HCT116 (cell line): ENCODE data around the gene C1orf116. TPM values are rescaled to one million over a fixed set of nuclear protein-coding genes. Genes with fewer than 3 reads are reported as not detected.

Source experiments
- ATAC-seq: fragments of 200-7000 bp; cut with Tn5 transposase; 2 replicates; pipeline ENCODE4 v1.9.1; 2020; ENCODE audit warnings: mild to moderate bottlenecking, moderate library complexity
- BruUV-seq: library from RNA; stranded (reverse); fragments of 400-500 nt; replicated peaks from 2 replicates; lab custom pipeline; 2021; lab: Mats Ljungman, UMichigan
- CTCF ChIA-PET: fragments of 300-600 bp; sonication (Branson Sonifier 250); formaldehyde crosslinking; loops from one replicate; lab custom pipeline; 2021; ENCODE audit warnings: antibody characterized with exemption; lab: Charles Lee
- POLR2A ChIA-PET: fragments of 300-600, 350-600 bp; sonication (Branson Sonifier 250); formaldehyde crosslinking; loops from one replicate; lab custom pipeline; 2021; ENCODE audit warnings: antibody characterized with exemption; lab: Charles Lee
- RAD21 ChIA-PET, 2 experiments: fragments of 300-600 bp; sonication (Branson Sonifier 250); formaldehyde crosslinking; loops; one replicate each; lab custom pipeline; 2023; ENCODE audit warnings: low total read pairs in 2 of 2; ENCODE audit not compliant: uncharacterized antibody in 2 of 2, unreplicated experiment in 2 of 2, low non-redundant PET in 1 of 2; lab: Charles Lee
- DNase-seq: peaks from one replicate; pipeline ENCODE4 v3.0.0-alpha.2; 2010; ENCODE audit warnings: low read depth, low spot score
- H2AFZ ChIP-seq: fragments of 200-600 bp; shearing (Covaris generic), sonication (generic); 2 replicates; pipeline ENCODE4 v1.6.1; 2017; ENCODE audit warnings: low read depth, mixed run types, mixed read lengths, antibody characterized with exemption, low read length; ENCODE audit not compliant: poor library complexity, severe bottlenecking
- H3K27ac ChIP-seq: 2 replicates; pipeline ENCODE4 v1.5.1; 2012; ENCODE audit warnings: low read depth, low read length
- H3K27me3 ChIP-seq: fragments of 200-600 bp; sonication (generic); 2 replicates; pipeline ENCODE4 v1.6.1; 2016; ENCODE audit warnings: mixed run types, low read length, mixed read lengths; ENCODE audit not compliant: insufficient read depth
- H3K36me3 ChIP-seq, 2 experiments: fragments of 200-500 bp in 1 of 2; fragments of 200-600 bp in 1 of 2; sonication (Bioruptor generic) in 1 of 2; sonication (generic) in 1 of 2; 2 replicates each; pipeline versions ENCODE4 v1.5.1 to v1.6.1; 2014 to 2016; ENCODE audit warnings: low read length in 2 of 2, inconsistent platforms in 1 of 2, mixed read lengths in 1 of 2, mixed run types in 1 of 2; ENCODE audit not compliant: insufficient read depth in 2 of 2, control insufficient read depth in 1 of 2
- H3K4me1 ChIP-seq, 2 experiments: fragments of 200-600 bp in 1 of 2; sonication (generic) in 1 of 2; 2 replicates each; pipeline versions ENCODE4 v1.5.1 to v1.6.1; 2012 to 2017; ENCODE audit warnings: low read length in 2 of 2, inconsistent platforms in 1 of 2, mild to moderate bottlenecking in 1 of 2, mixed read lengths in 1 of 2, mixed run types in 1 of 2, moderate library complexity in 1 of 2; ENCODE audit not compliant: insufficient read depth in 2 of 2, control insufficient read depth in 1 of 2
- H3K4me2 ChIP-seq: fragments of 200-600 bp; sonication (generic); 2 replicates; pipeline ENCODE4 v1.6.1; 2017; ENCODE audit warnings: mixed run types, low read length, mixed read lengths
- H3K4me3 ChIP-seq, 2 experiments: fragments of 200-600 bp in 1 of 2; sonication (generic) in 1 of 2; replicated peaks in 1 of 2; 2 replicates each; pipeline ENCODE4 v1.5.1; 2011 to 2016; ENCODE audit warnings: low read length in 2 of 2, control low read depth in 1 of 2, low read depth in 1 of 2, mild to moderate bottlenecking in 1 of 2, mixed read lengths in 1 of 2, mixed run types in 1 of 2
- H3K79me2 ChIP-seq: fragments of 200-600 bp; sonication (generic); 2 replicates; pipeline ENCODE4 v1.6.1; 2017; ENCODE audit warnings: mild to moderate bottlenecking, mixed run types, low read length, moderate library complexity, mixed read lengths; ENCODE audit not compliant: insufficient read depth
- H3K9ac ChIP-seq: fragments of 200-600 bp; sonication (generic); 2 replicates; pipeline ENCODE4 v1.6.1; 2016; ENCODE audit warnings: low read length, mixed read lengths
- H3K9me2 ChIP-seq: fragments of 200-600 bp; sonication (generic), shearing (Covaris generic); 2 replicates; pipeline ENCODE4 v1.6.1; 2017; ENCODE audit warnings: mixed run types, mild to moderate bottlenecking, moderate library complexity; ENCODE audit not compliant: insufficient read depth
- H3K9me3 ChIP-seq, 2 experiments: fragments of 200-500 bp in 1 of 2; fragments of 200-600 bp in 1 of 2; sonication (Bioruptor generic) in 1 of 2; sonication (generic) in 1 of 2; 2 replicates each; pipeline ENCODE4 v1.6.1; 2014 to 2017; ENCODE audit warnings: low read length in 2 of 2, mixed read lengths in 2 of 2, inconsistent platforms in 1 of 2, low read depth in 1 of 2, mild to moderate bottlenecking in 1 of 2, mixed run types in 1 of 2, moderate library complexity in 1 of 2; ENCODE audit not compliant: control insufficient read depth in 1 of 2, insufficient read depth in 1 of 2
- H4K20me1 ChIP-seq: fragments of 200-600 bp; sonication (generic), shearing (Covaris generic); 2 replicates; pipeline ENCODE4 v1.6.1; 2017; ENCODE audit warnings: mixed run types, mild to moderate bottlenecking, moderate library complexity; ENCODE audit not compliant: insufficient read depth
- ATF3 ChIP-seq: IDR thresholded peaks from 2 replicates; pipeline ENCODE4 v1.6.1; 2012
- CBX3 ChIP-seq: IDR thresholded peaks from 2 replicates; pipeline ENCODE4 v1.6.1; 2012; ENCODE audit warnings: low read depth
- CEBPB ChIP-seq: IDR thresholded peaks from 2 replicates; pipeline ENCODE4 v1.6.1; 2012; ENCODE audit warnings: low read depth
- CTCF ChIP-seq, 3 experiments: fragments of 200-600 bp in 1 of 3; sonication (generic) in 1 of 3; IDR thresholded peaks in 2 of 3; conservative IDR thresholded peaks in 1 of 3; 2 replicates each; pipeline ENCODE4 v1.5.1; 2012 to 2017; ENCODE audit warnings: low read depth in 2 of 3, low read length in 2 of 3, antibody characterized with exemption in 1 of 3, borderline replicate concordance in 1 of 3, control low read depth in 1 of 3, mild to moderate bottlenecking in 1 of 3, mixed read lengths in 1 of 3, mixed run types in 1 of 3, moderate library complexity in 1 of 3; ENCODE audit not compliant: insufficient read depth in 1 of 3
- EGR1 ChIP-seq: IDR thresholded peaks from 2 replicates; pipeline ENCODE4 v1.6.1; 2012; ENCODE audit warnings: low read depth
- ELF1 ChIP-seq: IDR thresholded peaks from 2 replicates; pipeline ENCODE4 v1.6.1; 2012; ENCODE audit warnings: low read depth, borderline replicate concordance
- EZH2 ChIP-seq: fragments of 200-600 bp; sonication (generic); IDR thresholded peaks from 2 replicates; pipeline ENCODE4 v1.6.1; 2017; ENCODE audit warnings: antibody characterized with exemption, mixed run types
- EZH2phosphoT487 ChIP-seq: fragments of 200-600 bp; IDR thresholded peaks from 2 replicates; pipeline ENCODE4 v1.6.1; 2018; ENCODE audit warnings: antibody characterized with exemption, borderline replicate concordance
- MAX ChIP-seq: IDR thresholded peaks from 2 replicates; pipeline ENCODE4 v1.6.1; 2012
- POLR2A ChIP-seq: IDR thresholded peaks from 2 replicates; pipeline ENCODE4 v1.7.0; 2011; ENCODE audit warnings: borderline replicate concordance; ENCODE audit not compliant: insufficient read depth, insufficient read length; ENCODE audit errors: extremely low read depth
- POLR2AphosphoS5 ChIP-seq: IDR thresholded peaks from 2 replicates; pipeline ENCODE4 v1.6.1; 2011; ENCODE audit warnings: mild to moderate bottlenecking, low read depth, low read length, moderate library complexity
- RAD21 ChIP-seq: IDR thresholded peaks from 2 replicates; pipeline ENCODE4 v1.6.1; 2012; ENCODE audit warnings: low read depth, mild to moderate bottlenecking
- REST ChIP-seq: IDR thresholded peaks from 2 replicates; pipeline ENCODE4 v1.6.1; 2012; ENCODE audit warnings: low read depth
- SIN3A ChIP-seq: IDR thresholded peaks from 2 replicates; pipeline ENCODE4 v1.6.1; 2012; ENCODE audit warnings: low read depth
- SP1 ChIP-seq: IDR thresholded peaks from 2 replicates; pipeline ENCODE4 v1.6.1; 2012; ENCODE audit warnings: low read depth
- SRF ChIP-seq: IDR thresholded peaks from 2 replicates; pipeline ENCODE4 v1.6.1; 2012; ENCODE audit warnings: low read depth
- TCF7L2 ChIP-seq: IDR thresholded peaks from 2 replicates; pipeline ENCODE4 v1.7.0; 2011; ENCODE audit warnings: borderline replicate concordance, inconsistent platforms; ENCODE audit not compliant: insufficient read depth, insufficient read length; ENCODE audit errors: extremely low read depth
- YY1 ChIP-seq: IDR thresholded peaks from 2 replicates; pipeline ENCODE4 v1.6.1; 2011; ENCODE audit warnings: low read length, low read depth, moderate library complexity, mild to moderate bottlenecking; ENCODE audit not compliant: insufficient replicate concordance; ENCODE audit errors: extremely low read depth
- ZBTB33 ChIP-seq: IDR thresholded peaks from 2 replicates; pipeline ENCODE4 v1.6.1; 2011; ENCODE audit warnings: mild to moderate bottlenecking, low read length, moderate library complexity; ENCODE audit not compliant: insufficient replicate concordance; ENCODE audit errors: extremely low read depth
- ZFX ChIP-seq: fragments of 450-650 bp; IDR thresholded peaks from 2 replicates; pipeline ENCODE4 v1.6.1; 2017
- ZNF274 ChIP-seq: fragments of 200-500 bp; sonication (Bioruptor generic); IDR thresholded peaks from 2 replicates; pipeline ENCODE4 v1.6.1; 2014; ENCODE audit warnings: mild to moderate bottlenecking, low read depth, low read length, inconsistent platforms
- intact Hi-C: fragments of 100-400 bp; cut with micrococcal nuclease; formaldehyde crosslinking; loops from 2 replicates; pipeline ENCODE4 v1.10.0; 2022
- total RNA-seq: library from RNA; stranded (reverse); gene quantifications from one replicate; pipeline ENCODE4 v1.2.1, GENCODE V29; 2021; ENCODE audit not compliant: unreplicated experiment

C1orf116 gene
- total RNA-seq, 1 experiment from 2014 or later = 3.6 TPM

GRCh38 chr1:207034998-207035397, 2.4 kb upstream of the C1orf116 start:
- intact Hi-C loops = no loop called here
- BruUV-seq = no TSS peak
- TF ChIP-seq CTCF (IDR thresholded peaks at IDR 0.05 in 2 of 3, conservative IDR thresholded peaks at IDR 0.05 in 1 of 3; ENCODE audit: borderline replicate concordance in 1 of 3, insufficient read depth in 1 of 3, low read depth in 2 of 3, low read length in 2 of 3) (no peak), ZNF274 (no peak), RAD21 (no peak), POLR2A (no peak), TCF7L2 (no peak), SIN3A (no peak; the same call in 1 of the 2 replicates), SP1 (peak; percentile 50; the same call in 1 of the 2 replicates), EGR1 (no peak), SRF (no peak), ZFX (no peak), MAX (peak; percentile 42; the same call in 1 of the 2 replicates), POLR2AphosphoS5 (no peak), ELF1 (no peak; the same call in 1 of the 2 replicates), ATF3 (no peak), YY1 (no peak), CBX3 (no peak), REST (no peak), EZH2phosphoT487 (no peak), CEBPB (peak; percentile 52; the same call in 1 of the 2 replicates), ZBTB33 (no peak), EZH2 (no peak)

More at GRCh38 chr1:207034998-207035397, 2.4 kb upstream of the C1orf116 start:
- ChIA-PET RAD21 (no interaction called here), CTCF (no interaction called here), POLR2A (interaction anchor here (0.8 kb wide), 1 partner anchor 9 kb away, joined by 3 read pairs; no protein-coding TSS in a partner anchor)
- Histone ChIP-seq H2AFZ (no peak overlapping the region), H3K79me2 (peaks cover 2% of the 10 kb centered on the region; the same call in 1 of the 2 replicates), H3K9me2 (no peaks in the 10 kb centered on the region), H3K4me2 (peak overlapping the region; percentile 42), H3K4me3 (no peak overlapping the region), H3K27ac (no peak overlapping the region), H3K4me1 (peaks cover 22 to 63% of the 10 kb centered on the region in 2 experiments), H3K36me3 (no peaks in the 10 kb centered on the region), H3K9ac (no peak overlapping the region), H3K9me3 (no peaks in the 10 kb centered on the region), H4K20me1 (no peaks in the 10 kb centered on the region), H3K27me3 (no peaks in the 10 kb centered on the region)
- DNase-seq (no peak), ATAC-seq (no peak)
